ENCODE results near the gene PCGF3.
"Not testable (repeated sequence)": the region's sequence is repeated elsewhere in the genome, so short reads cannot be mapped to it uniquely, and the experiment has no call there.

Gene PCGF3

GRCh38 chr4:769511-769910 is 63.9 kb downstream of the PCGF3 start:
- Histone ChIP-seq H3K36me3 (ENCODE audit: control insufficient read depth in 5 of 5, insufficient read depth in 5 of 5, low read length in 5 of 5) (peaks cover 3 to 61% (median 49%) of the 10 kb centered on the region in 5 donors), H3K9me3 (ENCODE audit: control insufficient read depth in 5 of 5, low read length in 5 of 5) (no peaks in the 10 kb centered on the region), H3K27ac (ENCODE audit: low read depth, low read length) (no peak overlapping the region), H3K9ac (ENCODE audit: low read length in 5 of 5) (no peak overlapping the region), H3K4me1 (ENCODE audit: control insufficient read depth in 5 of 5, insufficient read depth in 5 of 5, low read length in 5 of 5) (peaks cover 3 to 44% (median 37%) of the 10 kb centered on the region in 5 donors), H3K27me3 (ENCODE audit: control insufficient read depth in 5 of 5, insufficient read depth in 4 of 5, low read length in 5 of 5) (no peaks in the 10 kb centered on the region), H3K4me3 (ENCODE audit: low read depth in 1 of 5, low read length in 5 of 5) (no peak overlapping the region)

GRCh38 chr4:770022-770421 is 64.4 kb downstream of the PCGF3 start:
- no peaks in the 10 kb centered on the region for H3K9me3 ChIP-seq (ENCODE audit: control insufficient read depth in 5 of 5, low read length in 5 of 5)
- no peak overlapping the region for H3K4me3 ChIP-seq (ENCODE audit: low read depth in 1 of 5, low read length in 5 of 5)
- H3K27ac ChIP-seq (ENCODE audit: low read depth, low read length): no peak overlapping the region
- no peak overlapping the region for H3K9ac ChIP-seq (ENCODE audit: low read length in 5 of 5)
- H3K4me1 ChIP-seq (ENCODE audit: control insufficient read depth in 5 of 5, insufficient read depth in 5 of 5, low read length in 5 of 5): peaks cover 3 to 44% (median 34%) of the 10 kb centered on the region in 5 donors
- peaks cover 3 to 61% (median 51%) of the 10 kb centered on the region in 5 donors for H3K36me3 ChIP-seq (ENCODE audit: control insufficient read depth in 5 of 5, insufficient read depth in 5 of 5, low read length in 5 of 5)
- no peaks in the 10 kb centered on the region for H3K27me3 ChIP-seq (ENCODE audit: control insufficient read depth in 5 of 5, insufficient read depth in 4 of 5, low read length in 5 of 5)

- Histone ChIP-seq H3K9ac (ENCODE audit: low read length in 5 of 5) (peak overlapping the region in 1 of 5 donors; percentile 59), H3K9me3 (ENCODE audit: control insufficient read depth in 5 of 5, low read length in 5 of 5) (no peaks in the 10 kb centered on the region), H3K4me3 (ENCODE audit: low read depth in 1 of 5, low read length in 5 of 5) (peak overlapping the region in 1 of 5 donors; percentile 2), H3K36me3 (ENCODE audit: control insufficient read depth in 5 of 5, insufficient read depth in 5 of 5, low read length in 5 of 5) (peaks cover 3 to 58% (median 46%) of the 10 kb centered on the region in 5 donors), H3K27me3 (ENCODE audit: control insufficient read depth in 5 of 5, insufficient read depth in 4 of 5, low read length in 5 of 5) (no peaks in the 10 kb centered on the region), H3K4me1 (ENCODE audit: control insufficient read depth in 5 of 5, insufficient read depth in 5 of 5, low read length in 5 of 5) (peaks cover 2 to 39% (median 30%) of the 10 kb centered on the region in 5 donors), H3K27ac (ENCODE audit: low read depth, low read length) (peak overlapping the region; percentile 57)
These were observed 65.8 kb downstream of the PCGF3 start for GRCh38 chr4:771464-771863.

GRCh38 chr4:772118-772517 is 66.5 kb downstream of the PCGF3 start:
- Histone ChIP-seq H3K9ac (ENCODE audit: low read length in 5 of 5) (peak overlapping the region in 1 of 5 donors; percentile 59), H3K4me3 (ENCODE audit: low read depth in 1 of 5, low read length in 5 of 5) (peak overlapping the region in 1 of 5 donors; percentile 2), H3K4me1 (ENCODE audit: control insufficient read depth in 5 of 5, insufficient read depth in 5 of 5, low read length in 5 of 5) (peaks cover 2 to 39% (median 30%) of the 10 kb centered on the region in 5 donors), H3K27ac (ENCODE audit: low read depth, low read length) (peak overlapping the region; percentile 57), H3K27me3 (ENCODE audit: control insufficient read depth in 5 of 5, insufficient read depth in 4 of 5, low read length in 5 of 5) (no peaks in the 10 kb centered on the region), H3K36me3 (ENCODE audit: control insufficient read depth in 5 of 5, insufficient read depth in 5 of 5, low read length in 5 of 5) (peaks cover 3 to 57% (median 43%) of the 10 kb centered on the region in 5 donors), H3K9me3 (ENCODE audit: control insufficient read depth in 5 of 5, low read length in 5 of 5) (no peaks in the 10 kb centered on the region)

- peak overlapping the region in 1 of 5 donors; percentile 13 for H3K9ac ChIP-seq (ENCODE audit: low read length in 5 of 5)
- H3K4me1 ChIP-seq (ENCODE audit: control insufficient read depth in 5 of 5, insufficient read depth in 5 of 5, low read length in 5 of 5): peaks cover 2 to 39% (median 30%) of the 10 kb centered on the region in 5 donors
- peak overlapping the region; percentile 51 for H3K27ac ChIP-seq (ENCODE audit: low read depth, low read length)
- H3K27me3 ChIP-seq (ENCODE audit: control insufficient read depth in 5 of 5, insufficient read depth in 4 of 5, low read length in 5 of 5): no peaks in the 10 kb centered on the region
- peaks cover 0 to 58% (median 37%) of the 10 kb centered on the region in 5 donors for H3K36me3 ChIP-seq (ENCODE audit: control insufficient read depth in 5 of 5, insufficient read depth in 5 of 5, low read length in 5 of 5)
- no peak overlapping the region for H3K4me3 ChIP-seq (ENCODE audit: low read depth in 1 of 5, low read length in 5 of 5)
- no peaks in the 10 kb centered on the region for H3K9me3 ChIP-seq (ENCODE audit: control insufficient read depth in 5 of 5, low read length in 5 of 5)
These were observed 67.1 kb downstream of the PCGF3 start for GRCh38 chr4:772776-773175.

- Histone ChIP-seq H3K9ac (ENCODE audit: low read length in 5 of 5) (peak overlapping the region in 2 of 5 donors; percentile 8 to 13), H3K4me1 (ENCODE audit: control insufficient read depth in 5 of 5, insufficient read depth in 5 of 5, low read length in 5 of 5) (peaks cover 2 to 39% (median 30%) of the 10 kb centered on the region in 5 donors), H3K27me3 (ENCODE audit: control insufficient read depth in 5 of 5, insufficient read depth in 4 of 5, low read length in 5 of 5) (no peaks in the 10 kb centered on the region), H3K9me3 (ENCODE audit: control insufficient read depth in 5 of 5, low read length in 5 of 5) (no peaks in the 10 kb centered on the region), H3K27ac (ENCODE audit: low read depth, low read length) (peak overlapping the region; percentile 51), H3K4me3 (ENCODE audit: low read depth in 1 of 5, low read length in 5 of 5) (no peak overlapping the region), H3K36me3 (ENCODE audit: control insufficient read depth in 5 of 5, insufficient read depth in 5 of 5, low read length in 5 of 5) (peaks cover 0 to 56% (median 33%) of the 10 kb centered on the region in 5 donors)
These were observed 67.6 kb downstream of the PCGF3 start for GRCh38 chr4:773214-773613.

GRCh38 chr4:774419-775092 is 68.9 kb downstream of the PCGF3 start:
- not testable (repeated sequence) for H3K9me3 ChIP-seq (ENCODE audit: control insufficient read depth in 5 of 5, low read length in 5 of 5); H3K27ac ChIP-seq (ENCODE audit: low read depth, low read length); H3K4me3 ChIP-seq (ENCODE audit: low read depth in 1 of 5, low read length in 5 of 5); H3K27me3 ChIP-seq (ENCODE audit: control insufficient read depth in 5 of 5, insufficient read depth in 4 of 5, low read length in 5 of 5); H3K9ac ChIP-seq (ENCODE audit: low read length in 5 of 5)
- Histone ChIP-seq H3K36me3 (ENCODE audit: control insufficient read depth in 5 of 5, insufficient read depth in 5 of 5, low read length in 5 of 5) (peaks cover 0 to 55% (median 32%) of the 10 kb centered on the region in 5 donors), H3K4me1 (ENCODE audit: control insufficient read depth in 5 of 5, insufficient read depth in 5 of 5, low read length in 5 of 5) (peaks cover 2 to 41% (median 34%) of the 10 kb centered on the region in 5 donors)

GRCh38 chr4:775485-775884 is 69.9 kb downstream of the PCGF3 start:
- H3K9ac ChIP-seq (ENCODE audit: low read length in 5 of 5); H3K27ac ChIP-seq (ENCODE audit: low read depth, low read length); H3K9me3 ChIP-seq (ENCODE audit: control insufficient read depth in 5 of 5, low read length in 5 of 5); H3K4me3 ChIP-seq (ENCODE audit: low read depth in 1 of 5, low read length in 5 of 5); H3K27me3 ChIP-seq (ENCODE audit: control insufficient read depth in 5 of 5, insufficient read depth in 4 of 5, low read length in 5 of 5): not testable (repeated sequence)
- H3K36me3 ChIP-seq (ENCODE audit: control insufficient read depth in 5 of 5, insufficient read depth in 5 of 5, low read length in 5 of 5): peaks cover 0 to 48% (median 30%) of the 10 kb centered on the region in 5 donors
- peaks cover 2 to 49% (median 43%) of the 10 kb centered on the region in 5 donors for H3K4me1 ChIP-seq (ENCODE audit: control insufficient read depth in 5 of 5, insufficient read depth in 5 of 5, low read length in 5 of 5)

GRCh38 chr4:776743-777441 is 71.3 kb downstream of the PCGF3 start:
- no peak overlapping the region for H3K4me3 ChIP-seq (ENCODE audit: low read depth in 1 of 5, low read length in 5 of 5)
- H3K27me3 ChIP-seq (ENCODE audit: control insufficient read depth in 5 of 5, insufficient read depth in 4 of 5, low read length in 5 of 5): no peaks in the 10 kb centered on the region
- no peak overlapping the region for H3K9ac ChIP-seq (ENCODE audit: low read length in 5 of 5)
- H3K27ac ChIP-seq (ENCODE audit: low read depth, low read length): no peak overlapping the region
- peaks cover 0 to 42% (median 27%) of the 10 kb centered on the region in 5 donors for H3K36me3 ChIP-seq (ENCODE audit: control insufficient read depth in 5 of 5, insufficient read depth in 5 of 5, low read length in 5 of 5)
- no peaks in the 10 kb centered on the region for H3K9me3 ChIP-seq (ENCODE audit: control insufficient read depth in 5 of 5, low read length in 5 of 5)
- H3K4me1 ChIP-seq (ENCODE audit: control insufficient read depth in 5 of 5, insufficient read depth in 5 of 5, low read length in 5 of 5): peaks cover 4 to 51% (median 42%) of the 10 kb centered on the region in 5 donors

Measured in subcutaneous abdominal adipose tissue (tissue), 5 donors.